ENCODE results near the gene NAPSA. TPM values are rescaled to one million over a fixed set of nuclear protein-coding genes. Genes with fewer than 3 reads are reported as not detected.

Gene NAPSA
- total and polyA plus RNA-seq, 10 of the 15 experiments (the other 5 are each of a cell fraction or from before 2014, with no cell fraction given) = 6.7 to 45.4 (median 17.1) TPM

- TF ChIP-seq, protein P1, sequence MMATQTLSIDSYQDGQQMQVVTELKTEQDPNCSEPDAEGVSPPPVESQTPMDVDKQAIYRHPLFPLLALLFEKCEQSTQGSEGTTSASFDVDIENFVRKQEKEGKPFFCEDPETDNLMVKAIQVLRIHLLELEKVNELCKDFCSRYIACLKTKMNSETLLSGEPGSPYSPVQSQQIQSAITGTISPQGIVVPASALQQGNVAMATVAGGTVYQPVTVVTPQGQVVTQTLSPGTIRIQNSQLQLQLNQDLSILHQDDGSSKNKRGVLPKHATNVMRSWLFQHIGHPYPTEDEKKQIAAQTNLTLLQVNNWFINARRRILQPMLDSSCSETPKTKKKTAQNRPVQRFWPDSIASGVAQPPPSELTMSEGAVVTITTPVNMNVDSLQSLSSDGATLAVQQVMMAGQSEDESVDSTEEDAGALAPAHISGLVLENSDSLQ (IDR thresholded peaks at IDR 0.05) = 0 out of 2 replicates have a peak, but pooled peaks have one; percentile 8
- TF ChIP-seq RCOR1 (conservative IDR thresholded peaks at IDR 0.05; ENCODE audit: low read depth, low read length) = 0 out of 2 replicates have a peak, but pooled peaks have one; percentile 13
- TF ChIP-seq, protein P2, sequence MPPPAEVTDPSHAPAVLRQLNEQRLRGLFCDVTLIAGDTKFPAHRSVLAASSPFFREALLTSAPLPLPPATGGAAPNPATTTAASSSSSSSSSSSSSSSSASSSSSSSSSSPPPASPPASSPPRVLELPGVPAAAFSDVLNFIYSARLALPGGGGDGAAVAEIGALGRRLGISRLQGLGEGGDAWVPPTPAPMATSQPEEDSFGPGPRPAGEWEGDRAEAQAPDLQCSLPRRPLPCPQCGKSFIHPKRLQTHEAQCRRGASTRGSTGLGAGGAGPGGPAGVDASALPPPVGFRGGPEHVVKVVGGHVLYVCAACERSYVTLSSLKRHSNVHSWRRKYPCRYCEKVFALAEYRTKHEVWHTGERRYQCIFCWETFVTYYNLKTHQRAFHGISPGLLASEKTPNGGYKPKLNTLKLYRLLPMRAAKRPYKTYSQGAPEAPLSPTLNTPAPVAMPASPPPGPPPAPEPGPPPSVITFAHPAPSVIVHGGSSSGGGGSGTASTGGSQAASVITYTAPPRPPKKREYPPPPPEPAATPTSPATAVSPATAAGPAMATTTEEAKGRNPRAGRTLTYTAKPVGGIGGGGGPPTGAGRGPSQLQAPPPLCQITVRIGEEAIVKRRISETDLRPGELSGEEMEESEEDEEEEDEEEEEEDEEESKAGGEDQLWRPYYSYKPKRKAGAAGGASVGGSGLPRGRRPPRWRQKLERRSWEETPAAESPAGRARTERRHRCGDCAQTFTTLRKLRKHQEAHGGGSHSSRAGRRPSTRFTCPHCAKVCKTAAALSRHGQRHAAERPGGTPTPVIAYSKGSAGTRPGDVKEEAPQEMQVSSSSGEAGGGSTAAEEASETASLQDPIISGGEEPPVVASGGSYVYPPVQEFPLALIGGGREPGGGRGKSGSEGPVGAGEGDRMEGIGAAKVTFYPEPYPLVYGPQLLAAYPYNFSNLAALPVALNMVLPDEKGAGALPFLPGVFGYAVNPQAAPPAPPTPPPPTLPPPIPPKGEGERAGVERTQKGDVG (CRISPR knock-in tag; IDR thresholded peaks at IDR 0.05) = 0 out of 2 replicates have a peak, but pooled peaks have one; percentile 13
- TF ChIP-seq RAD51 (IDR thresholded peaks at IDR 0.05) = peak; percentile 98
- no peak for TF ChIP-seq TBL1XR1 (IDR thresholded peaks at IDR 0.05; ENCODE audit: low read depth, low read length)
- no peak for TF ChIP-seq RFX5 (IDR thresholded peaks at IDR 0.05; ENCODE audit: low read depth, low read length)
- TF ChIP-seq SP1 (IDR thresholded peaks at IDR 0.05; ENCODE audit: low read depth, low read length) = peak; percentile 78
- no peak for TF ChIP-seq HDAC6 (IDR thresholded peaks at IDR 0.05; ENCODE audit: unreplicated experiment)
- TF ChIP-seq SUPT20H (IDR thresholded peaks at IDR 0.05; ENCODE audit: borderline replicate concordance, control insufficient read depth, low read depth, low read length) = no peak
- TF ChIP-seq MEF2B (IDR thresholded peaks at IDR 0.05; ENCODE audit: partially characterized antibody, poor library complexity, severe bottlenecking) = peak; percentile 30
- TF ChIP-seq ASH2L (IDR thresholded peaks at IDR 0.05; ENCODE audit: borderline replicate concordance, low read depth) = no peak
- TF ChIP-seq NR2F1 (conservative IDR thresholded peaks at IDR 0.05) = no peak
- no peak for TF ChIP-seq WRNIP1 (IDR thresholded peaks at IDR 0.05; ENCODE audit: borderline replicate concordance, low read depth, low read length)
- TF ChIP-seq, protein P3, sequence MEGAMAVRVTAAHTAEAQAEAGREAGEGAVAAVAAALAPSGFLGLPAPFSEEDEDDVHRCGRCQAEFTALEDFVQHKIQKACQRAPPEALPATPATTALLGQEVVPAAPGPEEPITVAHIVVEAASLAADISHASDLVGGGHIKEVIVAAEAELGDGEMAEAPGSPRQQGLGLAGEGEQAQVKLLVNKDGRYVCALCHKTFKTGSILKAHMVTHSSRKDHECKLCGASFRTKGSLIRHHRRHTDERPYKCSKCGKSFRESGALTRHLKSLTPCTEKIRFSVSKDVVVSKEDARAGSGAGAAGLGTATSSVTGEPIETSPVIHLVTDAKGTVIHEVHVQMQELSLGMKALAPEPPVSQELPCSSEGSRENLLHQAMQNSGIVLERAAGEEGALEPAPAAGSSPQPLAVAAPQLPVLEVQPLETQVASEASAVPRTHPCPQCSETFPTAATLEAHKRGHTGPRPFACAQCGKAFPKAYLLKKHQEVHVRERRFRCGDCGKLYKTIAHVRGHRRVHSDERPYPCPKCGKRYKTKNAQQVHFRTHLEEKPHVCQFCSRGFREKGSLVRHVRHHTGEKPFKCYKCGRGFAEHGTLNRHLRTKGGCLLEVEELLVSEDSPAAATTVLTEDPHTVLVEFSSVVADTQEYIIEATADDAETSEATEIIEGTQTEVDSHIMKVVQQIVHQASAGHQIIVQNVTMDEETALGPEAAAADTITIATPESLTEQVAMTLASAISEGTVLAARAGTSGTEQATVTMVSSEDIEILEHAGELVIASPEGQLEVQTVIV (IDR thresholded peaks at IDR 0.05; ENCODE audit: borderline replicate concordance, partially characterized antibody) = peak; percentile 28
- TF ChIP-seq RBBP5 (conservative IDR thresholded peaks at IDR 0.05) = no peak
- TF ChIP-seq, protein P4, sequence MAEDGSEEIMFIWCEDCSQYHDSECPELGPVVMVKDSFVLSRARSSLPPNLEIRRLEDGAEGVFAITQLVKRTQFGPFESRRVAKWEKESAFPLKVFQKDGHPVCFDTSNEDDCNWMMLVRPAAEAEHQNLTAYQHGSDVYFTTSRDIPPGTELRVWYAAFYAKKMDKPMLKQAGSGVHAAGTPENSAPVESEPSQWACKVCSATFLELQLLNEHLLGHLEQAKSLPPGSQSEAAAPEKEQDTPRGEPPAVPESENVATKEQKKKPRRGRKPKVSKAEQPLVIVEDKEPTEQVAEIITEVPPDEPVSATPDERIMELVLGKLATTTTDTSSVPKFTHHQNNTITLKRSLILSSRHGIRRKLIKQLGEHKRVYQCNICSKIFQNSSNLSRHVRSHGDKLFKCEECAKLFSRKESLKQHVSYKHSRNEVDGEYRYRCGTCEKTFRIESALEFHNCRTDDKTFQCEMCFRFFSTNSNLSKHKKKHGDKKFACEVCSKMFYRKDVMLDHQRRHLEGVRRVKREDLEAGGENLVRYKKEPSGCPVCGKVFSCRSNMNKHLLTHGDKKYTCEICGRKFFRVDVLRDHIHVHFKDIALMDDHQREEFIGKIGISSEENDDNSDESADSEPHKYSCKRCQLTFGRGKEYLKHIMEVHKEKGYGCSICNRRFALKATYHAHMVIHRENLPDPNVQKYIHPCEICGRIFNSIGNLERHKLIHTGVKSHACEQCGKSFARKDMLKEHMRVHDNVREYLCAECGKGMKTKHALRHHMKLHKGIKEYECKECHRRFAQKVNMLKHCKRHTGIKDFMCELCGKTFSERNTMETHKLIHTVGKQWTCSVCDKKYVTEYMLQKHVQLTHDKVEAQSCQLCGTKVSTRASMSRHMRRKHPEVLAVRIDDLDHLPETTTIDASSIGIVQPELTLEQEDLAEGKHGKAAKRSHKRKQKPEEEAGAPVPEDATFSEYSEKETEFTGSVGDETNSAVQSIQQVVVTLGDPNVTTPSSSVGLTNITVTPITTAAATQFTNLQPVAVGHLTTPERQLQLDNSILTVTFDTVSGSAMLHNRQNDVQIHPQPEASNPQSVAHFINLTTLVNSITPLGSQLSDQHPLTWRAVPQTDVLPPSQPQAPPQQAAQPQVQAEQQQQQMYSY (CRISPR knock-in tag; IDR thresholded peaks at IDR 0.05) = 0 out of 2 replicates have a peak, but pooled peaks have one; percentile 31
- TF ChIP-seq KDM1A (IDR thresholded peaks at IDR 0.05; ENCODE audit: borderline replicate concordance) = no peak
- TF ChIP-seq HCFC1 (IDR thresholded peaks at IDR 0.05; ENCODE audit: low read length) = no peak; the same call in 1 of the 2 replicates
- TF ChIP-seq SUZ12 (IDR thresholded peaks at IDR 0.05; ENCODE audit: unreplicated experiment) = no peak
Measured at GRCh38 chr19:50368649-50369570, 3.5 kb upstream of the NAPSA start (continued).

All from GM12878 (cell line).